ENCODE data around the gene SLC25A53. TPM values are rescaled to one million over a fixed set of nuclear protein-coding genes. Genes with fewer than 3 reads are reported as not detected.
"Not testable (repeated sequence)": the region's sequence is repeated elsewhere in the genome, so short reads cannot be mapped to it uniquely, and the experiment has no call there.

SLC25A53 gene
- total RNA-seq, 1 donor from 2014 or later: 7.5 TPM

- intact Hi-C loops (cut with micrococcal nuclease): no loop called here
Measured at GRCh38 chrX:104134583-104135261, 22.1 kb downstream of the SLC25A53 start.

DNA sequence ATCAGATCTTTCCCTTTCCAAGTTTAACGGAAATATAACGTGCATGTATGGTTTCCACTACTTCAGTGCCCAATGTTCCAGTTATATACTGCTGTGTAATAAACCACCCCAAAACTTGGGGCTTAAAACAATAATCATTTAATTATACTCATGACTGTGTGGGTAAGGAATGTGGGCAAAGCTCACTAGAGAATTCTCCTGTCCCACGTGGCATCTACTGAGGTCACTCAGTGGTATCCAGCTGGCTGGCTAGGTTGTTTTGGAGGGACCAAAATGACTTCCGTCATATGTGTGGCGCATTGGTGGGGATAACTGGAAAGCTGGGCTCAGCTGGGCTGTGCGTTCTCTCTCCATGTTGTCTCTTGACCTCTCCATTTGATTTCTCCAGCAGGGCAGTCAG, 26.0 kb downstream of the SLC25A53 start:
- intact Hi-C loops (cut with micrococcal nuclease): no loop called here

- intact Hi-C loops (cut with micrococcal nuclease): no loop called here
Measured at GRCh38 chrX:104126856-104127255, 30.0 kb downstream of the SLC25A53 start.

GRCh38 chrX:104122829-104123228, 34.0 kb downstream of the SLC25A53 start:
- intact Hi-C loops (cut with micrococcal nuclease): loop anchor here (2.0 kb wide), 1 partner anchor 14 kb away; no protein-coding TSS in a partner anchor

DNA sequence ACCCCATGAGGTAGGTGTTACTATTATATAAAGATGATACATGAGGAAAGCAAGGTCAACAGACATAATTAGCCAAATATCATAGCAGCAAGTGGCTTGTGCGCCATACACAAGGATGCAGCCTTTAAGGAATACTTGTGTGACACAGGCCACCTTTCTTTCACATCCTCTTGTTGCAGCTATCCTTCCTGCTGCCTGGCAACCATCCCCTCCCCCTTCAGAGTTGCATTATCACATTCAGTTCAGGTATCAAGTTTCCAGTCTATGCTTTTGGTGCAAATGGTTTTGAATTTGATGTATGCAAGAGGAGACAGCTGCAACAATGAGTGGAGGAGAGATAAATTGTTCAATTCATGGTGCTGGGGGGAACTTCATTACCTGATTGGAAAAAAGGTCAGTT, 38.0 kb downstream of the SLC25A53 start:
- intact Hi-C loops (cut with micrococcal nuclease): no loop called here

- intact Hi-C loops (cut with micrococcal nuclease): no loop called here
Measured at GRCh38 chrX:104117759-104118158, 39.0 kb downstream of the SLC25A53 start.

DNA sequence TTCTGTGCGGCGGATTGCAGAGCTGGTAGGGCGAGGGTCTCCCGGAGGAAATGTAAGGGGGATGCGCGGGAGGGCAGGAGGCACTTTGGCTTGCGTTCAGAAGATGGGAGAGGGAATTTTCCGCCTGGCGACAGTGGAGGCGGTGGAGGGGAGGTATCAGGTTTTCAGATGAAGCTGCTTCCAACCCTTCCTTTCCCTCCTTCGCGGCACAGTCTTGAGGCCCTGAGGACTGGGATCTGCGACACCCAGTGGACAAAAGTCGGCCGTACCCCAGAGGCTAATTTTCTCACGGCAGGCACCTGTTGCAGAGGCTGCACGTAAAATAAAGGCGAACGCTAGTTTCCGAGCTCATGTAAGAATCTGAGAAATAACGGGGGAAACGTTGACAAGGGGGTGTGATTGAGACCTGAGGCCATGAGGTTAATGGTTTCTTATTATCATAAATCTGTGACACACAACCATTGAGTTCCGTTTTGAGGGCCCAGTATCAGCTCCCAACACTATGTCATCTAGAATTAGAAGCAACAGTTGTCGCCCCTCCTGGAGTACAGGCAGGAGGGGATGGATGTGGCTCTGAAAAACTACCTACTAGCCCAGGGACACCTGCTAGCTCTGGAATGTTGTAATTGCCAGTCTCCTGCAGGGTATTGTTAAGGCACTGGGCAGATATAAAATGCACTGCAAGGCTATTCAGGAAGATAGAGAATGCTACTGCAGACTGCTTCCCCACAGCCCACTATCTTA, 43.4 kb downstream of the SLC25A53 start:
- intact Hi-C loops (cut with micrococcal nuclease): loop anchor here (1.0 to 5.0 kb wide), 6 partner anchors 23 to 426 kb away; partner anchors contain the start of genes FAM199X, MORF4L2 and SLC25A53

GRCh38 chrX:104112326-104112951, 44.4 kb downstream of the SLC25A53 start, which contains the start of gene ZCCHC18:
Gene ZCCHC18 (plus strand): TSS chrX:104112523. CDS start chrX:104114112, 1,589 bp downstream.
- intact Hi-C loops (cut with micrococcal nuclease): loop anchor here (2.0 to 5.0 kb wide), 4 partner anchors 44 to 425 kb away; partner anchors contain the start of genes FAM199X, MORF4L2 and SLC25A53

DNA sequence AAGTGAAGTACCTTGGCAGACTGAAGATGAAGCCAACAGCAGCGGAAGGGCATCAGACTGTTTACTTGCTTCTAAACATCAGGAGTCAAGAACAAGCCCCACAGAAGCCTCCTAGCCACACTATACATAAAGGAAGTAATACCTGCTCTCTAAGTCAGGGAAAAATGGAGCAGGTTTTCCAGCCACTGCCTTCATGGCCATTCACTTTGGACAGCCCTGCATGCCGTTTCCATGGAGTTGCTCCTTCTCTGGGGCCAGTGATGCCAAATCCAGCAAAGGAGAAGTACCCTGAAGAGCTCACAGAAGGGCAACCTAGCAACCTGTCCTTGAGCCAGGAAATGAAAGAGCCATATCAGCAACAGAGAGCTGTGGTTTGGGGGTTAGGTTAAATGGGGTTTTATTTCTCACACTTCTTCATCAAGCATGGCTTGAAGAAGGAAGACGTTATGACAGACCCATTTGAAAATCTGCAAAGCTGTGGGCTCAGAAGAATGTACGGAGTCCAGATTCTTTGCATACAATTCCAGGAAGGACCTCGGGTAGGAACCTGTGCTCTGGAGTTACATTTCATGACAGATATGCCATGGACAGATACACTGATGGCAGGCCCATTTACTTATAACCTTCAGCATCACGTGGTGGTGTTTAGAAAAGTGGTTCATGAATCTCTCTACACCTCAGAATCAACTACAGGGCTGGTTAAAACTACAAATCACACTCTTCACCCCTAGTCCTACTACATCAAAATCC, 46.1 kb downstream of the SLC25A53 start:
- intact Hi-C loops (cut with micrococcal nuclease): loop anchor here (1.0 to 5.0 kb wide), 2 partner anchors 12 to 423 kb away; partner anchors contain the start of gene MORF4L2

- intact Hi-C loops (cut with micrococcal nuclease): no loop called here
Measured at GRCh38 chrX:104108955-104109354, 47.9 kb downstream of the SLC25A53 start.

DNA sequence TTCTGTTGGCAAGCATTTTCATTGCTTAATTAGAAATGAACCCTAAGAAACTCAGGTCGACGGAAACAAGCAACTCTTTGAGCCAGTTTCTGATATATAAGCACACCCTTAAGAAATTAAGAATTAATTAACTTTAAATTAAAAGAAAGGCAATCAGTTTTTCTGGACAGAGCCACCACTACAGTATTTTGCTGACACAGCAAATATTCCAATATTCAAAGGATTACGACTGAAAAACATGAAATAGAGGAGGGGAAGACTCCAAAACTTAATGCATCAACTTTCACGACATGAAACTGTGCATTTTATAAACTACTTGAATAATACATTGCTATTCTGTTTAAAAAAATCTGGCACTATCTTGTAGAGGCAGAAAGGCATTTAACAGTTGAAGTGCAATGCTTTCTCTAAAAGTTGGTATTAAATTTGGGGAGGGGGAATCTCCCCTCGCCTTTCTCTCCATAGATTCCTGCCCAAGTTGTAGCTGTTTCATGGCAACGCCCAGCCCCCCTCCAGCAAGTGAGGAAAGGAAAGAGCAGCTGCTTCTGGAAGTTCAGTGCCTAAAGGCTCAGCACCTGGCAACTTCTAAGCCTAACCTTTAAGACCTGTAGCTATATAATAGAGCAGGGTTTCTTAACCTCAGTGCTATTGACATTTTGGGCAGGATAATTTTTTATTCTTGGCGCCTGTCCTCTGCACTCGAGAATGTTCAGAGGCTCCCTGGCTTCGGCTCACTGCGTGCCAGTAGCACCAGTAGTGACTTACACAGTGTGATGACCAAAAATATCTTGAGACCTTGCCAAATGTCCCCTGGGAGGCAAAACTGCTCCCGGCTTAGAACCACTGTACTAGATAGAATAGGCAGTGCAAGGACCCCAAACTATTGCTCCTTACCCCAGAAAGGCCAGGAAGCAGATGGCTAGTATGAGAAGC, 51.2 kb downstream of the SLC25A53 start:
- intact Hi-C loops (cut with micrococcal nuclease): no loop called here

DNA sequence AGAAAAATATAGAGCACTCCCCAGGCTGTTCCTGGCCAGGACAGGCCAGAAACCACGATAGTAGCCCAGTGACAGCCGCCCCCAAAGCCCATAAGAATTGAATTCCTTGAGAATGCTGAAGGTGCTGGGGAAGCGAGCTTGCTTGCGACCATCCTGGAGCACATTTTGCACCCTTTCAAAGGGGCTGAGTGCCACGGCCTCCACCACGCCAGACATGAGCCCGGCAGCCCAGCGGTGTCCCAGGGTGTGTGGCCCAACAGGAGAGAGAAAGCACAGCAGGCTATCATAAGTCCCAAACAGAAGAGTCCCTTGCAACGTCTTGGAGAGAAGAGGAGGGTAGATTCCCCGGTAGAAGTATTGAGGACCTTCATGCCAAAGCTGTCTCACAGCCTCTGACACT, 52.1 kb downstream of the SLC25A53 start:
- intact Hi-C loops (cut with micrococcal nuclease): no loop called here

DNA sequence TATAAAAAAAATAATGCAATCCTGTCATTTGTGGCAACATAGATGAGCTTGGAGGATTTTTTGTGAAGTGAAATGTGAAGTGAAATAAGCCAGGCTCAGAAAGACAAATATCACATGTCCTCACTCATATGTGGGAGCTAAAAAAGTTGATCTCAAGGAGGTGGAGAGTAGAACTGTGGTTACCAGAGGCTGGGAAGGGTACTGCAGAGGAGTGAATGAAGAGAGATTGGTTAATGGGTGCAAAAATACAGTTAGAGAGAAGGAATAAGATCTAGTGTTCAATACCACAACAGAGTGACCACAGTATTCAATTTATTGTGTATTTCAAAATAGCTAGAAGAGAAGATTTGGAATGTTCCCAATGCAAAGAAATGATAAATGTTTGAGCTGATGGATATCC, 57.9 kb downstream of the SLC25A53 start:
- intact Hi-C loops (cut with micrococcal nuclease): loop anchor here (1.0 to 10.0 kb wide), 5 partner anchors 12 to 826 kb away; no protein-coding TSS in a partner anchor

GRCh38 chrX:104098151-104098808, 58.5 kb downstream of the SLC25A53 start:
- intact Hi-C loops (cut with micrococcal nuclease): loop anchor here (1.0 to 10.0 kb wide), 5 partner anchors 13 to 827 kb away; no protein-coding TSS in a partner anchor

DNA sequence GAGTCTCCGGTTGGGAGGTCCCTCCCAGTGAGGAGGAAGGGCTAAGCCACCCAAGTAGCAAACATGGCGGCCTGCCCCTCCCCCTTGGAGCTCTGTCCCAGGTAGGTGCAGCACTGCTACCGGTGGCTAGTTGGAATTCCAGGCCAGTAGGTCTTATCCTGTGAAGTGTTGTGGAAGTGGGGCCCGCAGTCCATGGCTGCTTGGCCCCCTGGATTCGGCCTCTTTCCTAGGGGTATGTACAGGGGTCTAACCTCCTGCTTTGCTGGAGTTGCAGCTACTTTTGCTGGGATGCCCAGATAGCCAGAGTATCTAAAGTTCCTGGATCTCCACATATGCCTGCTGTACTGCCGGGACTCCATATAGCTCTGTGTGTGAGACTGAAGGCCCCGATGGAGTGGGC, 70.9 kb downstream of the SLC25A53 start:
- intact Hi-C loops (cut with micrococcal nuclease): no loop called here

DNA sequence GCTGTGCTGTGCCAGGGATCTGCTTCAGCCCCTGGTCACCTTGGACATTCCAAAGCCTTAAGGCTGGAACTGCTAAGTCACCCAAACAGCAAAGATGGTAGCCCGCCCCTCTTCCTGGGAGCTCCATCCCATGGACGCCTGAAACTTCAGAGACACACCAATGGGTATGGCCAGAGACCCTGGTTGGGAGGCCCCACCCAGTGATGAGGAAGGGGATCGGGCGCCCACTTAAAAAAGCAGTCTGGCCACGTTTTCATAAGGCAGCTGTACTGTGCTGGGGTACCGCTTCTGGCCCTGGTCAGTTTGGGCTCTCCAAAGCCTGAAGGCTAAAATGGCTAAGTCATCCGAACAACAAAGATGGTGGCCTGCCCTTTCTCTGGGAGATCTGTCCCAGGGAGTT, 71.3 kb downstream of the SLC25A53 start:
- intact Hi-C loops (cut with micrococcal nuclease): no loop called here

DNA sequence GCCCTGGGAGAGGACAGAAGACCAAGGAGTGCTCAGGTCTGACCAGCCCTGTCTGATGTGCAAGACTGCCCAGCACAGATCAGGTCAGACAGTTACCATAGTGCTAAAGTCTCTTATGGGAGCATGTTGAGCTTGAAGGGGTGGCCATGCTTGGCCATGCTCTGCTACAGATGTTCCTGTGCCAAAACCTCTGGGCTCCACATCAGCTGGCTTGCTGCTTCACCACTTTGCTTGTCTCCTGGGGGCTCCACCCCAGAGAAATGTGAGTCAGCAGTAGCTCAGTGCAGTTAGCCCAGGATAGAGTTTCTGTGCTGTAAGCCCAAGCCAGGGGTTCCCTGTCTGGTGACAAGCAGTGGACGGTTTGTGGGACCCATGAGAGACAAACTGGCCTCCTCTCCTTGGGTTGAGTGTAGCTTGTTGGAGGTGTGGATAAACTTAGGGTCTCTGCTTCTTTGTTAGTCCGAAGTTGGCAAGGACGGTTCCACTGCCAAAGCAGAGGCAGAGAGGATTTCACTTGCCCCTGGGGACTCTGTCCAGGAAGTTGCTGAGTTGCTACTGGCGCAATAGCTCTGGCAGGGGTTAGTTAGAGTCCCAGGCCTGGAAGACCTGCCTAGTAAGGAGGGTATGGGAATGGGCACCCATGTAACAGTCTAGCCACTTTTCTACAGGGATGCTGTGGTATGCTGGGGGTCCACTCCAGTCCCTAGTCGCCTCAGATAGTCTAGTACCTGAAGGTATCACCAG, 72.1 kb downstream of the SLC25A53 start:
- intact Hi-C loops (cut with micrococcal nuclease): no loop called here

GRCh38 chrX:104084063-104084462, 72.7 kb downstream of the SLC25A53 start:
- intact Hi-C loops (cut with micrococcal nuclease): no loop called here

DNA sequence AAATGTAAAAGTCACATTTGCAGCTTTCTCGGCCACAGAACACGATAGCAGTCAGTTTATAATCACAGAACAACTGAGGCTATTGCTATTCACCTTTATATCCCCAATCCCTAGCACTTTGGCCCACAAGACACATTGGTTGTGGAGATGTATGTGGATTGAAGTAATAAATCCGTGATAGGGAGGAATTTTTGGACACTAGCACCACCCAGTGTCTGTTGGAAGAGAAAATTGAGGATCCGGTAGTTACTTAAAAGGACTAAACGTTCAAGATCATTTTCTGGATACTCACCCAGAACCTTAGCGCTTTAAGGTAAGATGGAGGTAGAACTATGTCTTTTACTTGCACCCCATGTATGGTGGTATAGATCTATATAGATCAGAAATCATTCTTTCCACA, 79.0 kb downstream of the SLC25A53 start:
- intact Hi-C loops (cut with micrococcal nuclease): not testable (repeated sequence)
